Peyer's patch (tissue), 4 donors: Measurements from ENCODE around the gene ABL1.

Experiments used
- POLR2A ChIP-seq, 2 donors: fragments of 450-650 bp; IDR thresholded peaks; one replicate each; pipeline ENCODE4 v1.5.1; 2017; ENCODE audit warnings: antibody characterized with exemption in 2 of 2, mild to moderate bottlenecking in 2 of 2, moderate library complexity in 2 of 2
- TF ChIP-seq, protein P1 (sequence below), 6 experiments: fragments of 450-650 bp in 4 of 6; fragments of 200-600 bp in 2 of 6; sonication (generic) in 1 of 6; IDR thresholded peaks; one replicate each; pipeline ENCODE4 v1.5.1; 2017 to 2019; ENCODE audit warnings: antibody characterized with exemption in 6 of 6, mild to moderate bottlenecking in 3 of 6, moderate library complexity in 1 of 6

DNA sequence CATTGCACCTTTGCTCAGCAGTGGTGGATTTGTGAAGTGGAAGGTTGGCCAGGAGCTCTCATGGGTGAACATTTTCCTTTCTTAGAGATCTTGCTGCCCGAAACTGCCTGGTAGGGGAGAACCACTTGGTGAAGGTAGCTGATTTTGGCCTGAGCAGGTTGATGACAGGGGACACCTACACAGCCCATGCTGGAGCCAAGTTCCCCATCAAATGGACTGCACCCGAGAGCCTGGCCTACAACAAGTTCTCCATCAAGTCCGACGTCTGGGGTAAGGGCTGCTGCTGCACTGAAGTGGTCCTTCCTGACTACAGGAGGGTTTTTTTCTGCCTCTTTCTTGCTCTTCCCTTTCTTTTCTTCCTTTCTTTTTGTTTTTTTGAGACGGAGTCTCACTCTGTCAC, 39.7 kb downstream of the ABL1 start:
- TF ChIP-seq, protein P1, sequence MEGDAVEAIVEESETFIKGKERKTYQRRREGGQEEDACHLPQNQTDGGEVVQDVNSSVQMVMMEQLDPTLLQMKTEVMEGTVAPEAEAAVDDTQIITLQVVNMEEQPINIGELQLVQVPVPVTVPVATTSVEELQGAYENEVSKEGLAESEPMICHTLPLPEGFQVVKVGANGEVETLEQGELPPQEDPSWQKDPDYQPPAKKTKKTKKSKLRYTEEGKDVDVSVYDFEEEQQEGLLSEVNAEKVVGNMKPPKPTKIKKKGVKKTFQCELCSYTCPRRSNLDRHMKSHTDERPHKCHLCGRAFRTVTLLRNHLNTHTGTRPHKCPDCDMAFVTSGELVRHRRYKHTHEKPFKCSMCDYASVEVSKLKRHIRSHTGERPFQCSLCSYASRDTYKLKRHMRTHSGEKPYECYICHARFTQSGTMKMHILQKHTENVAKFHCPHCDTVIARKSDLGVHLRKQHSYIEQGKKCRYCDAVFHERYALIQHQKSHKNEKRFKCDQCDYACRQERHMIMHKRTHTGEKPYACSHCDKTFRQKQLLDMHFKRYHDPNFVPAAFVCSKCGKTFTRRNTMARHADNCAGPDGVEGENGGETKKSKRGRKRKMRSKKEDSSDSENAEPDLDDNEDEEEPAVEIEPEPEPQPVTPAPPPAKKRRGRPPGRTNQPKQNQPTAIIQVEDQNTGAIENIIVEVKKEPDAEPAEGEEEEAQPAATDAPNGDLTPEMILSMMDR (IDR thresholded peaks at IDR 0.05), result no peak
- TF ChIP-seq POLR2A (IDR thresholded peaks at IDR 0.05), result no peak
